ENCODE measurements around the gene SMPD2. TPM values are rescaled to one million over a fixed set of nuclear protein-coding genes. Genes with fewer than 3 reads are reported as not detected.

The SMPD2 gene
- 10 to 100 TPM in 5 of 6 donors, 1 to 10 TPM in 1; 9.4 to 25.2 (median 15.4) TPM for total RNA-seq

- ATAC-seq (ENCODE audit: low FRiP score in 2 of 2) = peak; percentile 90 to 97
- WGBS, 2 donors = 0 to 5% methylated on average over 4 to 40 of the region's 102 CpGs
- peak; percentile 93 to 99 for DNase-seq
Observed at GRCh38 chr6:109440331-109441068, at the start of gene SMPD2, which contains the start of gene PPIL6. SMPD2 (plus strand) TSS chr6:109440724; CDS start chr6:109441122, 398 bp downstream. PPIL6 (minus strand) TSS chr6:109440628; CDS start chr6:109440590, 38 bp downstream.

GRCh38 chr6:109393157-109393885, 47.2 kb upstream of the SMPD2 start:
- no peak for ATAC-seq (ENCODE audit: low FRiP score in 2 of 2)

More at GRCh38 chr6:109440331-109441068, at the start of gene SMPD2, which contains the start of gene PPIL6:
- peaks cover under 1 to 30% (median 23%) of the 10 kb centered on the region in 4 donors for H3K36me3 ChIP-seq
- H3K4me1 ChIP-seq = peaks cover 8 to 26% (median 13%) of the 10 kb centered on the region in 4 donors
- H3K9me3 ChIP-seq = no peaks in the 10 kb centered on the region
- H3K4me3 ChIP-seq = peak within 1 kb of the TSS; percentile 85 to 97 (median 90)
- H3K27ac ChIP-seq = peak within 1 kb of the TSS; percentile 86 to 91 (median 88)
- TF ChIP-seq POLR2A (IDR thresholded peaks at IDR 0.05) = peak in 3 of 4 donors; percentile 29 to 84 (median 79)
- TF ChIP-seq CTCF (IDR thresholded peaks at IDR 0.05) = peak; percentile 5 to 50 (median 32)
- no peak for TF ChIP-seq EP300 (IDR thresholded peaks at IDR 0.05)
- peak in 1 of 2 donors; percentile 32 for TF ChIP-seq POLR2AphosphoS5 (IDR thresholded peaks at IDR 0.05)
- H3K27me3 ChIP-seq = no peaks in the 10 kb centered on the region

GRCh38 chr6:109393886-109394281, 46.6 kb upstream of the SMPD2 start:
- DNase-seq (peak in 1 of 2 donors; percentile 39), ATAC-seq (ENCODE audit: low FRiP score in 2 of 2) (no peak)
- Histone ChIP-seq H3K9me3 (no peaks in the 10 kb centered on the region), H3K27me3 (no peaks in the 10 kb centered on the region), H3K4me1 (no peaks in the 10 kb centered on the region), H3K36me3 (no peaks in the 10 kb centered on the region), H3K27ac (no peak overlapping the region), H3K4me3 (no peak overlapping the region)
- WGBS, 2 donors = 72 to 84% methylated on average over 2 of the region's 2 CpGs
- TF ChIP-seq POLR2A (IDR thresholded peaks at IDR 0.05) = no peak
- no peak for TF ChIP-seq EP300 (IDR thresholded peaks at IDR 0.05)
- TF ChIP-seq CTCF (IDR thresholded peaks at IDR 0.05) = no peak
- TF ChIP-seq POLR2AphosphoS5 (IDR thresholded peaks at IDR 0.05) = no peak

More at GRCh38 chr6:109393157-109393885, 47.2 kb upstream of the SMPD2 start:
- Histone ChIP-seq H3K4me3 (no peak overlapping the region), H3K4me1 (no peaks in the 10 kb centered on the region), H3K27me3 (no peaks in the 10 kb centered on the region), H3K36me3 (no peaks in the 10 kb centered on the region), H3K27ac (no peak overlapping the region), H3K9me3 (no peaks in the 10 kb centered on the region)
- DNase-seq = no peak
- 71 to 88% methylated on average over 5 of the region's 5 CpGs for WGBS, 2 donors
- no peak for TF ChIP-seq POLR2A (IDR thresholded peaks at IDR 0.05)
- TF ChIP-seq CTCF (IDR thresholded peaks at IDR 0.05) = no peak
- TF ChIP-seq POLR2AphosphoS5 (IDR thresholded peaks at IDR 0.05) = no peak
- TF ChIP-seq EP300 (IDR thresholded peaks at IDR 0.05) = no peak

GRCh38 chr6:109396046-109396718, 44.3 kb upstream of the SMPD2 start:
- Histone ChIP-seq H3K27me3 (no peaks in the 10 kb centered on the region), H3K9me3 (no peaks in the 10 kb centered on the region), H3K4me3 (no peak overlapping the region), H3K36me3 (no peaks in the 10 kb centered on the region), H3K4me1 (no peaks in the 10 kb centered on the region), H3K27ac (no peak overlapping the region)
- 88% methylated on average over 12 of the region's 12 CpGs for WGBS, 2 donors
- no peak for ATAC-seq (ENCODE audit: low FRiP score in 2 of 2)
- TF ChIP-seq EP300 (IDR thresholded peaks at IDR 0.05) (no peak), CTCF (IDR thresholded peaks at IDR 0.05) (no peak), POLR2A (IDR thresholded peaks at IDR 0.05) (no peak), POLR2AphosphoS5 (IDR thresholded peaks at IDR 0.05) (no peak)
- no peak for DNase-seq

Data from upper lobe of left lung (tissue), 6 donors.